Superior temporal gyrus (tissue), 1 donor: ENCODE measurements around the gene ARHGEF1.
"Not testable (repeated sequence)": the region's sequence is repeated elsewhere in the genome, so short reads cannot be mapped to it uniquely, and the experiment has no call there.

Experiments used
- DNase-seq: peaks from one replicate; pipeline ENCODE4 v3.0.0-alpha.2; 2016; ENCODE audit errors: extremely low spot score

ARHGEF1 gene

GRCh38 chr19:41905273-41906002, 22.5 kb downstream of the ARHGEF1 start:
- no peak for DNase-seq

- DNase-seq: no peak
Measured at GRCh38 chr19:41906271-41906670, 23.3 kb downstream of the ARHGEF1 start.

GRCh38 chr19:41906916-41907680, 24.1 kb downstream of the ARHGEF1 start:
- DNase-seq: no peak

- DNase-seq: no peak
Measured at GRCh38 chr19:41907994-41908615, 25.1 kb downstream of the ARHGEF1 start.

- DNase-seq: no peak
Measured at GRCh38 chr19:41908724-41909464, 25.9 kb downstream of the ARHGEF1 start.

- no peak for DNase-seq
Measured at GRCh38 chr19:41909706-41910105, 26.7 kb downstream of the ARHGEF1 start.

GRCh38 chr19:41910240-41910991, 27.4 kb downstream of the ARHGEF1 start:
- no peak for DNase-seq

- no peak for DNase-seq
Measured at GRCh38 chr19:41910992-41911888, 28.3 kb downstream of the ARHGEF1 start.

- no peak for DNase-seq
Measured at GRCh38 chr19:41911889-41912731, 29.1 kb downstream of the ARHGEF1 start.

- DNase-seq: no peak
Measured at GRCh38 chr19:41912899-41913537, 30.0 kb downstream of the ARHGEF1 start.

- DNase-seq: no peak
Measured at GRCh38 chr19:41913538-41914423, 30.8 kb downstream of the ARHGEF1 start.

- DNase-seq: not testable (repeated sequence)
Measured at GRCh38 chr19:41914424-41914834, 31.4 kb downstream of the ARHGEF1 start.

- no peak for DNase-seq
Measured at GRCh38 chr19:41915021-41915775, 32.2 kb downstream of the ARHGEF1 start.

GRCh38 chr19:41915776-41916414, 32.9 kb downstream of the ARHGEF1 start:
- no peak for DNase-seq

- no peak for DNase-seq
Measured at GRCh38 chr19:41917676-41918075, 34.7 kb downstream of the ARHGEF1 start.

GRCh38 chr19:41918095-41918494, 35.1 kb downstream of the ARHGEF1 start:
- no peak for DNase-seq
